ENCODE data around the gene ERCC6.

DNA sequence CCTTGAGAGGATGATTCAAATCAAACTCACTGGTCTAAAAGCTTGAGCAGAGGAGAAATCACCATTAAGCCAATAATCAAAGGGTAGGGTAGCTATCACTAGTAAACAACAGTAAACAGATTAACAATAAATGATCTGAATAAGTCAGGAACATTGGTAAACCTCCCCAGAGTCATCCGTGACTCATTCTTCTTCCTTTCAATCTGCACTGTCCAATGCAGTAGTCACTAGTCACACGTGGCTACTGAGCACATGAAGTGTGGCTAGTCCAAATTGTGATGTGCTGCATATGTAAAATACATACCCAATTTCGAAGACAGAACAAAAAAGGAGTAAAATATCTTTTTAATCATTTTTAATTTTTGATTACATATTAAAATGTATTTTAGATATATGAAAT is 64.0 kb downstream of the ERCC6 start:
- TF ChIP-seq, protein P1, sequence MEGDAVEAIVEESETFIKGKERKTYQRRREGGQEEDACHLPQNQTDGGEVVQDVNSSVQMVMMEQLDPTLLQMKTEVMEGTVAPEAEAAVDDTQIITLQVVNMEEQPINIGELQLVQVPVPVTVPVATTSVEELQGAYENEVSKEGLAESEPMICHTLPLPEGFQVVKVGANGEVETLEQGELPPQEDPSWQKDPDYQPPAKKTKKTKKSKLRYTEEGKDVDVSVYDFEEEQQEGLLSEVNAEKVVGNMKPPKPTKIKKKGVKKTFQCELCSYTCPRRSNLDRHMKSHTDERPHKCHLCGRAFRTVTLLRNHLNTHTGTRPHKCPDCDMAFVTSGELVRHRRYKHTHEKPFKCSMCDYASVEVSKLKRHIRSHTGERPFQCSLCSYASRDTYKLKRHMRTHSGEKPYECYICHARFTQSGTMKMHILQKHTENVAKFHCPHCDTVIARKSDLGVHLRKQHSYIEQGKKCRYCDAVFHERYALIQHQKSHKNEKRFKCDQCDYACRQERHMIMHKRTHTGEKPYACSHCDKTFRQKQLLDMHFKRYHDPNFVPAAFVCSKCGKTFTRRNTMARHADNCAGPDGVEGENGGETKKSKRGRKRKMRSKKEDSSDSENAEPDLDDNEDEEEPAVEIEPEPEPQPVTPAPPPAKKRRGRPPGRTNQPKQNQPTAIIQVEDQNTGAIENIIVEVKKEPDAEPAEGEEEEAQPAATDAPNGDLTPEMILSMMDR (IDR thresholded peaks at IDR 0.05; ENCODE audit: insufficient read depth, low read length) = no peak
- no peak for TF ChIP-seq POLR2AphosphoS5 (IDR thresholded peaks at IDR 0.05; ENCODE audit: low read depth)

Data from HL-60 (cell line).